HG02870 (cell line): Measurements from ENCODE around the gene ERCC4.

Source experiments
- ATAC-seq: cut with Tn5 transposase; IDR thresholded peaks from one replicate; pipeline ENCODE4 v1.9.1; 2021; ENCODE audit warnings: mild to moderate bottlenecking, moderate library complexity; ENCODE audit not compliant: unreplicated experiment

ERCC4 gene

DNA sequence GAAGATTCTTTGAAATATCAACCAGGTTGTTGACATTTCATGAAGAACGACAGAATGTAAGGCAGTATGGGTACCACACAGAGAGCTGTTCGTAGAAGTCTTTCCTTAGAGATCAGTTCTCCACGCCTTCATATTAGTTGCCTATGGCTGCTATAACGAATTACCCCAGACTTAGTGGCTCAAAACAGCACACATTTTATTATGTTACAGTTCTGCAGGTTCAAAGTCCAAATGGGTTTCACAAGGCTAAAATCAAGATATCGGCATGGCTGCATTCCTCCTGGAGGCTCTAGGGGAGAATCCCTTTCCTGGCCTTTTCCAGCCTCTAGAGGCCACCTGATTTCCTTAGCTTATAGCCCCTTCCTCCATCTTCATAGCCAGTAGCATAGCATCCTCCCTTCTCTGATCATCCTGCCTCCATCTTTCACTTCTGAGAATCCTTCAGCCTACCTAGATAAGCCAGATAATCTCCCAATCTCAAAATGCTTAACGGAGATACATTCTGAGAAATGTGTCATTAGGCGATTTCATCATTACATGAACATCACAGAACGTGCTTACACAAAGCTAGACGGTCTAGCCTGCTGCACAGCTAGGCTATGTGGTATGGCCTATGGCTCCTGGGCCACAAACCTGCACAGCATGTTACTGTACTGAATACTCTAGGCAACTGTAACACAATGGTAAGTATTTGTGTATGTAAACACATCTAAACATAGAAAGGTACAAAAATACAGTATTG, 26.0 kb downstream of the ERCC4 start:
- no peak for ATAC-seq

DNA sequence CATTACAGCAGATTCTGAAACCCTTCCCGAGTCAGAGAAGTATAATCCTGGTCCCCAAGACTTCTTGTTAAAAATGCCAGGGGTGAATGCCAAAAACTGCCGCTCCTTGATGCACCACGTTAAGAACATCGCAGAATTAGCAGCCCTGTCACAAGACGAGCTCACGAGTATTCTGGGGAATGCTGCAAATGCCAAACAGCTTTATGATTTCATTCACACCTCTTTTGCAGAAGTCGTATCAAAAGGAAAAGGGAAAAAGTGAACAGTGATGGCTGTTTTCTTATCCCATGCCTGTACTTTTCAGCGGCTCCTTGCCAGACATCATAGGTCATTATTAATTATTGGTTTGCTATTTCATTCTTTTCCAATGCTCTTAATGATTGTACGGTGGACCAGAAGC, 28.1 kb downstream of the ERCC4 start:
- no peak for ATAC-seq

DNA sequence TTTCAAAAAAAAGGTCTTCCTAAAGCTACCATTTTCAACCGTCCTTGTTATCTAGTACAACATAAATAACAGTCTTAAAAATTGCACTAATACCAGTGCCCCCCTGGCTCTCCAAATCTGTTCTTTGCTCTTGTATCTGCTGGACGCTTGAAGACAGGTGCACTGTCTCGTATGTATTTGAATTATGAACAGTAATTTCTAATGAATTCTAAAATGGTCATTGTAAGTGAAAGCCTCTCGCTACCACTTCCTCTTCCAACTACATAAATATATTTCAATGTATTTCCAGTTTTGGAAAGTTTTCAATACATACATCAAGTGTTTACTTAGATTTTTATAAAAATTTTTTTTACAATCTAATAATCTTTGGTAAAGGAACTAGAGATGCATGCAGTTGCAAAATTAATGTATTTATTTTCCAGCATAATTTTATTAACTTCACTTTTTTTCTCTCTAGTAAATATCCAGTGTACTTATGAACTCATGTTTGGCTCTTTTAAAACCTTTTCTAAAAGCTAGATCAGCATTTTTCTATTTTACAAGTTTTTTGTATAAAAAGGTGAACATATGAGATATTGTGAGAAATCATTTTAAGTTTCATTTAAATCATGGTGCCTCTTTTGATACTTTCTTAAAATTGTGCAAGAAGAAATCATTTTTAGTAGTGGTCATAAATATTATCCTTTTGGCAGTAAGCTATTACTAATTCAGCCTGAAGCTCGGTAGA, 31.0 kb downstream of the ERCC4 start:
- no peak for ATAC-seq

DNA sequence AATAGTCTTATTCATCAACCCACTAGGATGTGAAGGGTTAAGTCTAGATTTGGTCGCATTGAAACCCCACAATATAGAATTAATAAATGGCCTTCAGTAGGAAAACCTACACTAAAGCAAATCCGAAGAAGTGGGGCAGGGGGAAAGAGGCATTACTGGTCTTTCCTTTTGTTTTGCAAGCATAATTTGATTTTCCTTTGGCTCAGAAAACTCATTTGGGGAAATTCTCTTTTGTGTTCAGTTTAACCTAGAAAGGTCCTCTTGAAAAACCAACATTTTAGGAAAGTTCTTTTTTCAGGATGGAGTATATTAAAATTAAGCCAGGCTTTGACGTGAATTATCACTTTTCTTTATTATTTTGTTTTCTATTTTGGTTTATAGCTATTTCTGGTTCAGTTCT, 31.7 kb downstream of the ERCC4 start:
- no peak for ATAC-seq

DNA sequence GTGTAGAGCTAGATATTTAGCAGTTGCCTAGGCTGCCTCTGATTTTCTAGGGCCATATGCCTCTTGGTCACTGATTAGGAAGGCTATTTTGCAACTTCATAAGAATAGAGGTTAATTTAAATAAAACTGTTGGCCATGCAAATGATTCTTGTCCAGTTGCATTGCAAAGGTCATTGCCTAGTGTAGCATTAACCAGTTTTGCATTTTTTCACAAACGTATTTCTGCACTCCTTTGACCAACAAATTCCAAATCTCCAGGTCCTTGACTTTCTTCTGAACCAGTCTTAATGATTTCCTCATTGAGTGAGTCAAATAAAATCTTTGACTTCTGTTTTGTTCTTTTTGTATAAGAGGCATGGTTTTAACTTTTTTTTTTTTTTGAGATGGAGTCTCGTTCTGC, 33.5 kb downstream of the ERCC4 start:
- ATAC-seq = no peak

DNA sequence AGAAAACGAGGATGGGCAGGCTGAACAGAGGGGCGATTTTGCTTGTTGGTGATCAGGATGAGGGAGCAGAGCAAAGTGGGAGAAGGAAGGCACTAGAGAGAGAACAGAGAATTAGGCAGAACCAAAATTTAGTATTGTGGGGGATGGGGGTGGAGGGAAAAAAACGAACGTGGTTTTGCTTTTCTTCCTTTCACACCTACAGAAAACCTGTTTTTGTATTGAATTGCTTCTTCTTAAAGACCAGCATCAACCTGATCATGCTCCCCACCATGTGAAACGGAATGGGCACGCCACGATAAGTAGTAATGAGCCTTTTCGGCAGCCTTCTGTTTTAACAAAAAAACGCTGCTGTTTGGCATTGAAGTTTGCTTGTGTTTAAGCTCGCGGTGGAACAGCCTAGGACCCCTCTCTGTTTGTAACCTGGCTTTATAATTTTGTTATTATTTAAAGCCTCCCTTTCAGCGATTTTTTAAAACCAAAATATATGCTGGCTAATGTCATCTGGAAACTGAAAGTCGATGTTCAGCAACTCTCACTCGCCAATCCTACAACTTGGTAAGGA, 36.8 kb downstream of the ERCC4 start:
- peak; percentile 3 for ATAC-seq

DNA sequence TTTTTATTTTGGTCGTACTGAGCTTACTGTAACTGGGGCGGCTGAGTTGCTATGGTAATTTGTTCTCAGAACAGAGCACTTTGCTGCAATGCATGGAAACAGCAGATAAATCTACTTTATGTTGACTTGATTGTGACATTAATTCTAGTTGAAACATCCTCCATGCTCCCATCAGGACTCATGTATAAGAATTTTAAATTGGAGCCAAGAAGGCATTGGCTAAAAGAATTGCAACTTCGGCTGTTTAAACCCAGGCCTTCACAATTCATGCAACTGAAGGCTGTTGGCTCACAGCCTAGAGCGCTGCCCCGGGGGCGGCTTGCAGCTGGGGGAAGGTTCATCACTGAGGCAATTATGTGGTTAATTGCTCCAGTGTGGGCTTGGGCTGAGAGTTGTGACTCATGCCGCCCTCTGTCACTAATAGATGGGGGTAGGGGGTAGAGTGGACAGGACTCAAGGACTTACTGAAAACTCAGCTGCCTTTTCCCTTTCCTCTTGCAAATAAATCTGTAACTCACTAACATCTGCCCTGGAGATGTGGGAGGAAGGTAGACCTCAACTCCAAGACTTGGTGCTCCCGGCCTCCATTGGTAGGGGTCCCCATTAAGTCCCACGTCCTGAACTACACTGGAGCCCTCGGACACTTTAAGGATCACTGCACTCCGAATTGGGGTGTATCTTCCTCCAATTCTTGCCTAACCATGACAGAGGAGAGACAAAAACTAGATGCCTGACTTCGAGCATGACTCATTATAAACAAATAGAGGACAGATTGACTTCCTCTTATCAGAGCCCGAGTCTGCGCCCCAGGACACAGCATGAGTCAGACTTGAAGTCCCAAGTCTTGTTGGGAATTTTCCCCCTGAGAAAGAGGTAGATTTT, 37.5 kb downstream of the ERCC4 start:
- peak; percentile 52 for ATAC-seq

DNA sequence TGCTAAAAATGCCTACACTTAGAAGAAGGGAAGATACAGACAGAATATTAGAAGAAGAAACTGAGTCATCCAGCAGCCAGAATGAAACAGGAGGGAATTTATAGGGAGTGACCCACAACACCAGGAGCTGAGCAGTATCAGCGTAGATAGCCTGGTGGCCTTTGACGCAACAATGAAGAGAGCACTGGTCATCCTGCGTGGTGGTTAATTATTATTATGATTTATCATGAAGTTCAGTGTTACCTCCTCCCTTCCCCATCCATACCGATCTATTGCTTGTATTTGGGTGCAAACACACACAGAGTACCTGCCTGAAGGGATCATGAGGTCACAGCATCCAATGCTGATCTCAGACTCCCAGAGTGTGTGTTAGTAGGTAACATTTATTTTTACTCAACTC, 38.5 kb downstream of the ERCC4 start:
- no peak for ATAC-seq

DNA sequence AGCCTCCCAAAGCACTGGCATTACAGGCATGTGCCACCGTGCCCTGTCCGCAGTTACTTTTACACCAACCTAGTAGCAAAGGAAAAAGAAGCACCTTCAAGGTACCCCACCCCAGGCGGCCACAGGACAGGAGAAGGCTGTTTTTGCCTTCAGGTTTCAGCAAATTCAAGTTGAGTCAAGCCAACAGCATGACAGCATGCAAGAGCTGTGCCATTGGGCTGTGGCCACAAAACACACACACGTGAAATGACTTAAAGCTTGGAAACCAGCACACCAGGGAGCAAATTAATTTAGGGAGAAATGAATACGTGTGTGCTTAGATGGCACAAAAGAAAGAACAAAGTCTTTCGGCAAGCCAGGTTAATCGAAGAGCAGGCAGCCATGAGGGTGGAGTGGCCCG, 39.7 kb downstream of the ERCC4 start:
- ATAC-seq = no peak

DNA sequence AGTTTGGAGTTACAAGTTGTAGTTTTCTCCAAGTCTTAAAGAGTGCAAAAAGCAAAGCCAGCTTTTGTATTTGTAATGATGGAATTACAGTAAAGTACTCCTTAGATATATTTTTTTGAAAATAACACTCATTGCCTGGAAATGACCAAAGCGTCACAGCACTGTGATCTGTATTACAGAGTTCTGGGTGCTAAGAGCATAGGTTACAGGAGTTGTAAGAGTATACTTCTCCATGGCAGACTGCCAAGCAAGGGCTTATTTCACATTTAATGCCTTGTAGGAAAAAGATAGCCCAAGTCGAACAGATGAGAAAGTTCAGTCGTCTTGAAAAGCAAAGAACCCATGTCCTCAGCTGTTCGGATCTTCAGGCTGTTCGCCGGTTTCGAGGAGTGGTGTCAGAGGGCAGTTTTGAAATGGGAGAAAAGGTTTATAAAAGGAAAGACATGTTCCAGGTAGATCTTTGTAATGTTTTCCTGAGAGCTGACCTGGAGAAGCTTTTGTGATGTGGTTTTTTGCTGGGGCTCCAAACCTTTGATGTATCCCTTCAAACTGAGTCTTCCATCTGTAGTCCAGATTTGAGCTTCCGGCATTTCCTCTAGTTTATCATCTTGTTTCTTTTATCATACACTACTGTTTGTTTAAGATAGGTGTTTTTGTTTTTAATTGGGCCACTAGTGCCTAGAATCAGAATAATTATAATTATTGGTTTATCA, 41.3 kb downstream of the ERCC4 start:
- ATAC-seq = no peak

DNA sequence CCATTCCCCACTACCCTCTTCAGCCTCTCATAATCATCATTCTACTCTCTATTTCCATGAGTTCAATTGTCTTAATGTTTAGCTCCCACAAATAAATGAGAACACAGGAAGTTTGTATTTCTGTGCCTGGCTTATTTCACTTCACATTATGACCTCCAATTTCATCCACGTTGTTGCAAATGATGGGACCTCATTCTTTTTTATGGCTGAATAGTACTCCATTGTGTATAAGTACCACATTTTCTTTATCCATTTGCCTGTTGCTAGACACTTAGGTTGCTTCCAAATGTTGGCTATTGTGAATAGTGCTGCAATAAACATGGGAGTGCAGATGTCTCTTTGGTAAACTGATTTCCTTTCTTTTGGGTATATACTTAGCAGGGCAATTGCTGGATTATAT, 42.3 kb downstream of the ERCC4 start:
- no peak for ATAC-seq

DNA sequence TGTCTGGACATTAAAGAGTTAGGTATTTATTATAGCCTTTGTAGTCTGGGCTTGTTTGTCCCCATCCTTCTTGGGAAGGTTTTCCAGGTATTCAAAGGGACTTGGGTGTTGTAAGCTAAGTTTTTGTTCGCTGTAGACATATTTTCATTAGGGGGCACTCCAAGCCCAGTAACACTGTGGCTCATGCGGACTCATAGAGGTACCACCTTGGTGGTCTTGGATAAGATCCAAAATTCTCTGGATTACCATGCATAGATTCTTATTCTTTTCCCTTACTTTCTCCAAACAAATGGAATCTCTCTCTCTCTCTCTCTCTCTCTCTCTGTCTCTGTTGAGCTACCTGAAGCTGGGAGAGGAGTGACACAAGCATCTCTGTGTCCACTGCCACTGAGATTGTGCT, 48.9 kb downstream of the ERCC4 start:
- ATAC-seq = no peak

DNA sequence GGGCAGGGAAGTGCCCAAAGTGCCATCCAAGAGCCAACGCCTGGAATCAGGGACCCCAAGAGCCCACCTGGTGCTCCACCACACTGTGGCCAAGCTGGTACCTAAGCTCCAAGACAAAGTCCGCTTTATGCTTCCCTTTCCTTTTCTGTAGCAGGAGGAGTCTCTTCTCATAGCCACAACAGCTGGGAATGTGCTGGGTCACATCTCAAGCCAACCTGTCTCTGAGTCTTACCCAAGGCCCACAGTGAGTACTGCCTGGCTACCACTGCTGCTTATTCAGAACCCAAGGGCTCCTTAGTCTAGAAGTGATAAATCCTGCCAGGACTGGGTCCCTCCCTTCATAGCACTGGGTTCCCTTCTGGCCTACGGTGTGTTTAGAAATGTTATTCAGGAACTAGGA, 49.8 kb downstream of the ERCC4 start:
- ATAC-seq = no peak

DNA sequence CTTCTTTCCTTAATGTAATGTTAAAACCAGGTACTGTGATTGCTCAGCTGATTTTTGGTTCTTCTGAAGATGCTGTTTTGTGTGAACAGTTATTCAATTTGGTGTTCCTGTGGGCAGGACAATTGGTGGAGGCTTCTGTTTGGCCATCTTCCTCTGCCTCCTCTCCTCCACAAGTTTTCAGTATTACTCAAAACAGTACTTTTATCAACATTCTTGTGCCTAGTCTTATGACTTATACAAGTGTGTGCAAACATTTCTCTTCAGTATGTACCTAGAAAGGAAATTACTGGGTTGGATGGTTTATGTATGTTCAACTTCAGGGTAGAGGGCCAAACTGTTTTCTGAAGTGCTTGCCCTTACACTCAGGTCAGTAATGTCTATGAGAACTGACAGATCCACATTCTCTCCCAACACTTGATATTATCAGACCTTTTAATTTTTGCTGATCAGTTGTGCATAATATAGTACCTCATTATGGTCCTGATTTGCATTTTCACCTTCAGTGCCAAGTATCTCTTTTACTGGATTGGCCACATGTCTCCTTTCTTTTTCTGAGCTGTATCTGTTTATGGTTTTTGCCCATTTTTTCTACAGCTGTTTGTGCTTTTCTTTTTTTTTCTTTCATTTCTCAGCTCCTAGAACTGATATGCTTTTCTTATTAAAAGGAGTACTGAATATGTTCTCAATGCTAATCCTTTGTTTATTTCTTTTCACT, 50.9 kb downstream of the ERCC4 start:
- ATAC-seq = no peak

DNA sequence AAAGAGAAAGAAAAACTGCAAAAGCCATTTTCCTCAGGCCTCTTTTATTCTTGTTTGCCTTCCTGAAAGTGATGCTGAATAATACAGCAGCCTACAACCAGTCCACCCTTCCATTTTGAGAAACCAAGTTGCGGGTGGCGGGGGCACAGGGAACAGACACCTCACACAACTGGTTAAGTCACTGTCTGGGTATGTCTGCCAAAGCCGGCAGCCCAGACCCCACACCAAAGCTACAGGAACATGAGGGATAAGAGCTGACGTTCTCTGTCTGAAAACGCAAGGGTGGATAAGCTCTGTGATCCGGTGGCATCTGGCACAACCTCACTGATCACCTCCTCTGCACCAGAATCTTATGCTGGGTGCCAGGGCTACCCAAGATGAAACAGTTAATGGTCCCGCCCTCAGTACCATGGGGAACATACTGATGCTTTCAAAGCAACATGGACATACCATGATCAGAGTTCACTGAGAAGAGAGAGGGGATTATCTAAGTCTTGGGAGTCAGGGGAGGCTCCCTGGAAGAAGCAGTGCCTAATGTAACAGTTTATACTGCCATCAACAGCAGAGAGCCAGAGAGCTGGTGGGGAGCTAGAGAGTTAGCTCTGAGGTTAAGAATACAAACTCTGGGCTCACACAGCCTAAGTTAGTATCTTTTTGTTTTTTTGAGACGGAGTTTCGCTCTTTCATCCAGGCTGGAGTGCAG, 53.5 kb downstream of the ERCC4 start:
- no peak for ATAC-seq

DNA sequence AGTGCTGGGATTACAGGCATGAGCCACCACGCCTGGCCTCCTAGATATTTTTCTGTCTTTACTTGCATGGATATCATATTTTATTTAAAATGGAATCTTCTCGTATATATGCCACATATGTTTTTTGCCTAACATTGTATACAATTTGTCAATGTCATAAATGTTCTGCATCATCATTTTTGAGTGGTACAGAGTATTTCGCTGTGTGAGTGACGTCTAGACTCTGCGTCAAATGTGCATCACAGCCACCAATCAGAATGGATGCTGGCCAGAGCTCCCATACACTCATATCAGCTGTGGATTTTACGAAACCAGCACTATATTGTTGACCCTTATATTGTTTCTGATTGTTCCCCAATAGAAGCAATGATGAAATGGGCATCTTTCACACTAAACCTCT, 57.2 kb downstream of the ERCC4 start:
- ATAC-seq = no peak

DNA sequence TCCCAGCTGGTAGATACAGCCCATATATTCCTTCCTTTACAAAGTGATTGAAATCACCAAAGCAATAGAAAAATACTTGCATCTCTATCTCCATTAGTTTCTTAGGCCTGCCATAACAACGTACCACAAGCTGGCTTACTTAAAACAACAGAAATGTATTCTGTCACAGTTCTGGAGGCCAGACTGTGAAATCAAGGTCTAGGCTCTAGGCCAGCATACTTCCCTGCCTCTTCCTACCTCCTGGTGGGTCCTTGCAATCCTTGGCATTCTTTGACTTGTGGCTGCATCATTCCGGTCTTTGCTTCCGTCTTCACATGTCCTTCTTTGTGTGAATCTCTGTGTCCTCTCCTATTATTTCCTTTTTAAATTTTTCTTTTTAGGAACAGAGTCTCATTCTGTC, 62.5 kb downstream of the ERCC4 start:
- no peak for ATAC-seq

DNA sequence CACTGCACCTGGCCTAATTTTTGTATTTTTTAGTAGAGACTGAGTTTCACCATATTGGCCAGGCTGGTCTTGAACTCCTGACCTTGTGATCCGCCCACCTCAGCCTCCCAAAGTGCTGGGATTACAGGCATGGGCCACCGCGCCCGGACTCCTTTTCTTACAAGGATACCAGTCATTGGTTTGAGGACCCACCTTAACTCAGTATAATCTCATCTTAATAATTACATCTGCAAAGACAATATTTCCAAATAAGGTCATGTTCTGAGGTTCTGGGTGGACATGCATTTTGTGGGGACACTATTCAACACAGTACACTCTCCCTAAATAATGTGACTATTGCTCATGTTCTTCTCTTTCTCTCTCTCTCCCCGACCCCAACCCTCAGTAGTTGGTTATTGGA, 63.7 kb downstream of the ERCC4 start:
- ATAC-seq = no peak

DNA sequence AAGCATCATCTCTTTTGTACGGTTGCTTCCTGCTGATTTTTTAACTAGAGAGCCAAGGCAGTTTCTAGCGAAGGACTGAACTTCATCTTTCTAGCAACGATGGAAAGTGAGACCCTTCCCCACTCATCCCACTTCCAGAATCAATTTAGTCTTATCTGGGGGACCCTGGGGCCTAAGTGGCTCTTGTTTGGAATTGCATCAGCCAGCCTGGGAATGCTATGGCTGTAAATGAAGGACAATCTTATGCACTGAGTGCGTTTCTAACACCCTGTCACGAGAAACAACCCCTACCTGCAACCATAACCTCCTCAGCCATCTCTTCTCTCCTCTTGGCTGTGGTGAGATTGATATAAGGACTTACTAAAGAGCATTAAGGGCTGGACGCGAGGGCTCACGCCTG, 64.8 kb downstream of the ERCC4 start:
- ATAC-seq = no peak

DNA sequence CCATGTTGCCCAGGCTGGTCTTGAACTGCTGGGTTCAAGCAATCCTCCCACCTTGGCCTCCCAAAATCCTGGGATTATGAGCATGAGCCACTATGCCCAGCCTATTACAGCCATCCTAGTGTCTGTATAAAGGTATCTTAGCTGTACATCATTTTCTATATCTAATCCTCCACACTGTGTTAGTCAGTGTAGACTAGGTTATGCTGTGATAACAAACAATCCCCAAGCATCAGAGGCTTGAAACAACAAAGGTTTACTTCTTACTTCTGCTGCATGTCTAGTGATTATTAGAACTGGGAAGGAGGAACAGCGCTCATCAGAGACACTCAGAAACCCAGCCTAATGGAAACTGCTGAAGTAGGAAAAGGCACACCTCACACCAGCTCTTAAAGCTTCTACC, 68.1 kb downstream of the ERCC4 start:
- no peak for ATAC-seq
